ENCODE measurements around the gene RIMBP2.

RIMBP2 gene

DNA sequence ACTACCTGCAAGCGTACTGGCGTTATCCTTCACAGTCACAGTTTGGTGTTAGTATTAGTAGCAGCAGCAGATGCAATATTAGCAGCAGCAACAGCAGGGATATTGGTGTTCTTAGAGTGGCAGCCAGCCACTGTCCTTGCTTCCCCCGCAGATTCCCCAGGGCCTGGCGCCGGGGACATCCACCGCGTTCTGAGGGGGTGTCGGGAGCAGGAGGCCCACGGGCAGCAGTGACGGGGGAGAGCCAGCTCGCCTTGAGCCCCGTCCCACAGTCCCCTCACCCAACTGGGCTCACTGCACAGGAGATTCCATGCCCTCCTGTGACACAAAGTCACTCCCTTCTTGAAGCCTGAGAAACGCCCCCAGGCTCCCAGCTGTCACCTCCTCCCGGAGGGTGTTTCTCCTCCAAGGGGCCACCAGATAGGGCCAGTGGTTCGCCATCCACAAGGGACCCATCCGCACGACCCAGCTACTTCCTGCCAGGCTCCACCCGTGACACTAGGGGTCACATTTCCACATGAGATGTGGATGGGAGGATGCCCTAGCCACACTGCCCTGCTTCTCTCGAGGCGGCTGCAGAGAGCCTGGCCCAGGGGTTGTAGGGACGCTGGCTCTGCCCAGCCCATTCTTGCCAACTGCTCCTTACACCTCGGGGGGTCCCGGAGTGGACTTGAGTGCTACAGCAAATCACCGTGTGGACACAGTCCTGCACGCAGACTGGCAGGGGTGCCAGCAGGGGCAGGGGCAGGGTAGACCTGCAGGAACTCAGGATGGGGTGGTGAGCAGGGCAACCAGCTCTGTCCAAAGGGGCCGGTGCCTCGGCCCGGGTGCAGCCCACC lies 255.3 kb downstream of the RIMBP2 start:
- H3K4me3 ChIP-seq, result no peak overlapping the region
- no peak overlapping the region for H3K27ac ChIP-seq
- TF ChIP-seq, protein P1, sequence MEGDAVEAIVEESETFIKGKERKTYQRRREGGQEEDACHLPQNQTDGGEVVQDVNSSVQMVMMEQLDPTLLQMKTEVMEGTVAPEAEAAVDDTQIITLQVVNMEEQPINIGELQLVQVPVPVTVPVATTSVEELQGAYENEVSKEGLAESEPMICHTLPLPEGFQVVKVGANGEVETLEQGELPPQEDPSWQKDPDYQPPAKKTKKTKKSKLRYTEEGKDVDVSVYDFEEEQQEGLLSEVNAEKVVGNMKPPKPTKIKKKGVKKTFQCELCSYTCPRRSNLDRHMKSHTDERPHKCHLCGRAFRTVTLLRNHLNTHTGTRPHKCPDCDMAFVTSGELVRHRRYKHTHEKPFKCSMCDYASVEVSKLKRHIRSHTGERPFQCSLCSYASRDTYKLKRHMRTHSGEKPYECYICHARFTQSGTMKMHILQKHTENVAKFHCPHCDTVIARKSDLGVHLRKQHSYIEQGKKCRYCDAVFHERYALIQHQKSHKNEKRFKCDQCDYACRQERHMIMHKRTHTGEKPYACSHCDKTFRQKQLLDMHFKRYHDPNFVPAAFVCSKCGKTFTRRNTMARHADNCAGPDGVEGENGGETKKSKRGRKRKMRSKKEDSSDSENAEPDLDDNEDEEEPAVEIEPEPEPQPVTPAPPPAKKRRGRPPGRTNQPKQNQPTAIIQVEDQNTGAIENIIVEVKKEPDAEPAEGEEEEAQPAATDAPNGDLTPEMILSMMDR (IDR thresholded peaks at IDR 0.05), result no peak
- no peak for DNase-seq (ENCODE audit: low spot score)

DNA sequence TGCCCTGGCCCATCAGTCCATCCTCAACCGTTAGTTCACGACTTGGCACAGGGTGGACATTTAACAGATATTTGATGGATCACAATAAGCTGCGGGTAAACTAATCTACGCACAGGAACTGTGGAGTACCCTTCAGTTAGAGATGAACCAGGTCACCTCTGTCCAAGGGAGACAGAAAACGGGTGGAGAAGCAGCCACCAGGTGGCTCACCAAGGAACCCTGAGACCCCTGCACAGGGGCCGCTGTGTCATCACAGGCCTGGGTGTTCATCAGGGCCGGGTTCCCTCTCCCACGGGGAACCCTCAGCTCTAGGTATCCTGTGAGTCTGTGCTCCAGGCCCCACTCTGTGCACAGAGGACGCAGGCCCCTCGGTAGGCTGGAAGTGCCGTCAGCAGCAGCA lies 256.2 kb downstream of the RIMBP2 start:
- Histone ChIP-seq H3K4me3 (no peak overlapping the region), H3K27ac (no peak overlapping the region)
- TF ChIP-seq, protein P1 (IDR thresholded peaks at IDR 0.05), result no peak
- no peak for DNase-seq (ENCODE audit: low spot score)

DNA sequence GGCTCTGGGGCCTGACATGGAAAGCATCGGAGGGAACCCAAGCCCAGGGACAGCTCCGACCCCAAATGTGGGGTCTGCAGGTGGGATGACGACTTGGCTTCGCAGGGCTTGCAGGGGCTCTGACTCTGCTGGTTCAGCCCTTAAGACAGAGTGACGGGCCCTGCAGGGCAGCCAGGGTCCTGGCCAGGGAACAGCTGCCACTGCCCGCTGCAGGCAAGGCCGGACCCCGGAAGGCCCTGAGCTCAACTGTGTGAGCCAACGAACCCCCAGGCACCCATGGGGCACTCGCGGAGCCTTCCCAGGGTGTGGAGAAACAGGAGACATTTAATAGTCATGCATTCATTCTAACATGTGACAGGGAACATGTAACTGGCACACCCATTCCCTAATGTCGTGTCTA lies 257.8 kb downstream of the RIMBP2 start:
- H3K27ac ChIP-seq, result no peak overlapping the region
- TF ChIP-seq, protein P1 (IDR thresholded peaks at IDR 0.05), result no peak
- DNase-seq (ENCODE audit: low spot score), result no peak
- no peak overlapping the region for H3K4me3 ChIP-seq

GRCh38 chr12:130457215-130457614 lies 258.9 kb downstream of the RIMBP2 start:
- no peak for DNase-seq (ENCODE audit: low spot score)
- TF ChIP-seq, protein P1 (IDR thresholded peaks at IDR 0.05), result no peak

GRCh38 chr12:130456375-130457199 lies 259.5 kb downstream of the RIMBP2 start:
- Histone ChIP-seq H3K27ac (no peak overlapping the region), H3K4me3 (no peak overlapping the region)
- TF ChIP-seq, protein P1 (IDR thresholded peaks at IDR 0.05), result no peak
- no peak for DNase-seq (ENCODE audit: low spot score)

More at GRCh38 chr12:130457215-130457614, 258.9 kb downstream of the RIMBP2 start:
- no peak overlapping the region for H3K4me3 ChIP-seq
- H3K27ac ChIP-seq, result no peak overlapping the region

GRCh38 chr12:130455161-130455560 lies 260.9 kb downstream of the RIMBP2 start:
- no peak for DNase-seq (ENCODE audit: low spot score)
- H3K27ac ChIP-seq, result no peak overlapping the region
- TF ChIP-seq, protein P1 (IDR thresholded peaks at IDR 0.05), result no peak
- no peak overlapping the region for H3K4me3 ChIP-seq
